ENCODE data around the gene RNF217.

RNF217 gene

GRCh38 chr6:125094563-125094962, 132.3 kb downstream of the RNF217 start:
- no peak for TF ChIP-seq CTCF (IDR thresholded peaks at IDR 0.05; ENCODE audit: unreplicated experiment in 3 of 3)
- H3K27me3 Mint-ChIP-seq (ENCODE audit: low read depth), result peaks cover 4% of the 10 kb centered on the region
- peaks cover 17% of the 10 kb centered on the region for H3K4me1 Mint-ChIP-seq
- H3K9me3 Mint-ChIP-seq, result no peaks in the 10 kb centered on the region
- no peak overlapping the region for H3K4me3 Mint-ChIP-seq
- no peaks in the 10 kb centered on the region for H3K36me3 Mint-ChIP-seq (ENCODE audit: low read depth)
- H3K27ac Mint-ChIP-seq, result no peak overlapping the region

GRCh38 chr6:125095580-125096301, 133.5 kb downstream of the RNF217 start:
- Mint-ChIP-seq H3K27ac (peak overlapping the region in 2 of 3 experiments; percentile 31 to 34), H3K27me3 (ENCODE audit: low read depth) (peaks cover 4% of the 10 kb centered on the region), H3K4me3 (no peak overlapping the region), H3K36me3 (ENCODE audit: low read depth) (no peaks in the 10 kb centered on the region), H3K4me1 (peaks cover 26% of the 10 kb centered on the region), H3K9me3 (no peaks in the 10 kb centered on the region)
- TF ChIP-seq CTCF (IDR thresholded peaks at IDR 0.05; ENCODE audit: unreplicated experiment in 3 of 3), result no peak

- no peak for TF ChIP-seq CTCF (IDR thresholded peaks at IDR 0.05; ENCODE audit: unreplicated experiment in 3 of 3)
- H3K27me3 Mint-ChIP-seq (ENCODE audit: low read depth), result peaks cover 4% of the 10 kb centered on the region
- H3K4me1 Mint-ChIP-seq, result peaks cover 40% of the 10 kb centered on the region
- H3K4me3 Mint-ChIP-seq, result no peak overlapping the region
- H3K9me3 Mint-ChIP-seq, result no peaks in the 10 kb centered on the region
- H3K36me3 Mint-ChIP-seq (ENCODE audit: low read depth), result no peaks in the 10 kb centered on the region
- no peak overlapping the region for H3K27ac Mint-ChIP-seq
Measured at GRCh38 chr6:125097186-125097585, 134.9 kb downstream of the RNF217 start.

- Mint-ChIP-seq H3K9me3 (no peaks in the 10 kb centered on the region), H3K36me3 (ENCODE audit: low read depth) (no peaks in the 10 kb centered on the region), H3K4me3 (peak overlapping the region; percentile 22 to 65 (median 56)), H3K27me3 (ENCODE audit: low read depth) (peaks cover 4% of the 10 kb centered on the region), H3K27ac (no peak overlapping the region), H3K4me1 (peaks cover 46% of the 10 kb centered on the region)
- TF ChIP-seq CTCF (IDR thresholded peaks at IDR 0.05; ENCODE audit: unreplicated experiment in 3 of 3), result no peak
Measured at GRCh38 chr6:125098253-125098652, 136.0 kb downstream of the RNF217 start.

GRCh38 chr6:125099211-125100073, 137.2 kb downstream of the RNF217 start:
- H3K4me3 Mint-ChIP-seq, result peak overlapping the region; percentile 78 to 81 (median 79)
- no peak for TF ChIP-seq CTCF (IDR thresholded peaks at IDR 0.05; ENCODE audit: unreplicated experiment in 3 of 3)
- peaks cover 4% of the 10 kb centered on the region for H3K27me3 Mint-ChIP-seq (ENCODE audit: low read depth)
- peaks cover 50% of the 10 kb centered on the region for H3K4me1 Mint-ChIP-seq
- no peaks in the 10 kb centered on the region for H3K36me3 Mint-ChIP-seq (ENCODE audit: low read depth)
- no peak overlapping the region for H3K27ac Mint-ChIP-seq
- no peaks in the 10 kb centered on the region for H3K9me3 Mint-ChIP-seq
